SH-SY5Y (cell line): ENCODE data around the gene N4BP2.

ENCODE experiments used
- GATA2 ChIP-seq: IDR thresholded peaks from 2 replicates; pipeline ENCODE4 v1.6.1; 2011; ENCODE audit warnings: mild to moderate bottlenecking, low read depth, low read length
- GATA3 ChIP-seq: IDR thresholded peaks from 2 replicates; pipeline ENCODE4 v1.6.1; 2011; ENCODE audit warnings: low read depth, mild to moderate bottlenecking, low read length, moderate library complexity

DNA sequence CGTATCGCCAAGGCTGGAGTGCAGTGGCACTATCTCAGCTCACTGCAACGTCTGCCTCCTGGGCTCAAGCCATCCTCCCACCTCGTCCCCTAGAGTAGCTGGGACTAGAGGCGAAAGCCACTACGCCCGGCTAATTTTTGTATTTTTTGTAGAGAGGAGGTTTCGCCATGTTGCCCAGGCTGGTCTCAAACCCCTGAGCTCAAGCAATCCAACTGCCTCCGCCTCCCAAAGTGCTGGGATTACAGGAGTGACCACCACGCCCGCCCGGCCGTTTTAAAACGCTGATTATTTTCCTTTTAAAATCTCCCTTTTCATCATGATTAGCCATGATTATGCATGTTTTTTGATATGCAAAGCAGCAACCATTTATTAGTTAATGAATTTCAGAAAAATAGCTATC lies 2.2 kb downstream of the N4BP2 start:
- TF ChIP-seq GATA2, result no peak
- TF ChIP-seq GATA3, result no peak
